ENCODE measurements around the gene GOLPH3. TPM values are rescaled to one million over a fixed set of nuclear protein-coding genes. Genes with fewer than 3 reads are reported as not detected.

Gene GOLPH3
- total and polyA plus RNA-seq, 4 donors, result 64.1 to 116 (median 68.5) TPM

DNA sequence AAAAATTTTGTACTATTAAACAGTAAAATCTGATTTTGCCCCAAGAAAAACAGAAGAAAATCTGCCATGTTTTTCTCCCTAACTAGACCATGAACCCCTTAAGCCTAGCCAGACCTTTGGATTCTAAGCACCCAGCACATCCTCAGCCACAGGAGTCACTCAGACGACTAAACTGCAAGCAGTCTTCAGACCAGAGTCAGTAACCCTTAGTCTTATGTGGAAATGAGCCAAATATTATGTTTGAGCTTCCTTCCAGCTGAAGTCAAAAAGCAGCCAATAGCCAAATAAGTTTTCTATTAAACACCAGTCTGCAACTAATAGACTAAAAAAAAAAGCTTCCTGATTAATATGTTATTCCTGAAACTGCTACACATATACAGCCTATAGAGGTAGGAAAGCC lies 47.4 kb downstream of the GOLPH3 start:
- Histone ChIP-seq H3K4me1 (ENCODE audit: control insufficient read depth in 4 of 4, insufficient read depth in 4 of 4, low read length in 3 of 4) (peaks cover 3 to 11% (median 7%) of the 10 kb centered on the region in 4 donors), H3K27ac (ENCODE audit: low read depth in 1 of 2, low read length in 2 of 2) (no peak overlapping the region), H3K9me3 (ENCODE audit: control insufficient read depth in 4 of 4, low read length in 3 of 4) (no peaks in the 10 kb centered on the region), H3K9ac (ENCODE audit: low read depth in 1 of 2, low read length in 2 of 2) (no peak overlapping the region), H3K4me3 (ENCODE audit: low read depth in 1 of 3, low read length in 3 of 3) (no peak overlapping the region), H3K27me3 (ENCODE audit: control insufficient read depth in 4 of 4, insufficient read depth in 4 of 4, low read length in 3 of 4) (no peaks in the 10 kb centered on the region), H3K36me3 (ENCODE audit: control insufficient read depth in 4 of 4, insufficient read depth in 3 of 4, low read depth in 1 of 4, low read length in 3 of 4) (peaks cover 4 to 29% (median 15%) of the 10 kb centered on the region in 4 donors)
- DNase-seq (ENCODE audit: low spot score), result no peak
- TF ChIP-seq FOXA1 (IDR thresholded peaks at IDR 0.05) (no peak), RAD21 (IDR thresholded peaks at IDR 0.05) (peak in 1 of 2 donors; percentile 5)
- TF ChIP-seq, protein P1, sequence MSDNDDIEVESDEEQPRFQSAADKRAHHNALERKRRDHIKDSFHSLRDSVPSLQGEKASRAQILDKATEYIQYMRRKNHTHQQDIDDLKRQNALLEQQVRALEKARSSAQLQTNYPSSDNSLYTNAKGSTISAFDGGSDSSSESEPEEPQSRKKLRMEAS (IDR thresholded peaks at IDR 0.05), result no peak
- WGBS, result 25% methylated on average over 1 of the region's 1 CpG

DNA sequence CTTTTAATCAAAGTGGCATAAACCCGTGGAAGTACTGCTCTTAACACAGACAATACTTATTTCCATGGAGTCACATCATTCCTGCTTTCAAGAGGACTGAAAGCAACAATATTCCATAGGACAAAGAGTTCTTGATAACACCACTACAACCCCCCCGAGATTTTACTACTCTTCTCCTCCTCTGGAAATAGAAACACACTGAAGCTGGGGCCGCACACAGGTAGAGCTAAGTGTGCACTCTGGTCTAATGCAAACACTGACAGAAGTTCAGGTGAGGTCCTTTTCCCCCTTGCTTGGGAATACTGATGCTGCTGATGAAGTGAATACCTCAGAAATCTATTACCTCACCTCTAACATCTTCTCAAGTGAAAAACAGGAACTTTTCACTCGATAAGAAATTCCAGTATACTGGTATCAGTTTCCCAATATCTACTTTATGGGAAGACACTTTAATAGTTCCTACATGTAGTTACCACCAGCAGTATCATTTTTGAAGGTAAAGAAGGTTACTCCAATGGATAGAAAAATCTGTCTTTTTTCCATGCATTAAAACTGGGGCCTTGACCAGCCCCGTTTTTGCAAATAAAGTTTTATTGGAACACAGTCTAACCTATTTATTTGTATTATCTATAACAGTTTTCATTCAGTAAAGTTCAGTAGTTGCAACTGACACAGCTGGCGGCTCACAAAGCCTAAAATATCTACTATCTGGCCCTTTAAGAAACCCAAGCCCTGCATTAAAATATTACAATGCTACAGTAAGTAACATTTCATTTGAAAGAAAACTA lies 50.0 kb downstream of the GOLPH3 start:
- 83% methylated on average over 6 of the region's 6 CpGs for WGBS
- Histone ChIP-seq H3K9me3 (ENCODE audit: control insufficient read depth in 4 of 4, low read length in 3 of 4) (no peaks in the 10 kb centered on the region), H3K27ac (ENCODE audit: low read depth in 1 of 2, low read length in 2 of 2) (no peak overlapping the region), H3K27me3 (ENCODE audit: control insufficient read depth in 4 of 4, insufficient read depth in 4 of 4, low read length in 3 of 4) (no peaks in the 10 kb centered on the region), H3K4me3 (ENCODE audit: low read depth in 1 of 3, low read length in 3 of 3) (no peak overlapping the region), H3K9ac (ENCODE audit: low read depth in 1 of 2, low read length in 2 of 2) (no peak overlapping the region), H3K36me3 (ENCODE audit: control insufficient read depth in 4 of 4, insufficient read depth in 3 of 4, low read depth in 1 of 4, low read length in 3 of 4) (peaks cover 4 to 38% (median 23%) of the 10 kb centered on the region in 4 donors), H3K4me1 (ENCODE audit: control insufficient read depth in 4 of 4, insufficient read depth in 4 of 4, low read length in 3 of 4) (peaks cover 3 to 11% (median 7%) of the 10 kb centered on the region in 4 donors)
- TF ChIP-seq, protein P2, sequence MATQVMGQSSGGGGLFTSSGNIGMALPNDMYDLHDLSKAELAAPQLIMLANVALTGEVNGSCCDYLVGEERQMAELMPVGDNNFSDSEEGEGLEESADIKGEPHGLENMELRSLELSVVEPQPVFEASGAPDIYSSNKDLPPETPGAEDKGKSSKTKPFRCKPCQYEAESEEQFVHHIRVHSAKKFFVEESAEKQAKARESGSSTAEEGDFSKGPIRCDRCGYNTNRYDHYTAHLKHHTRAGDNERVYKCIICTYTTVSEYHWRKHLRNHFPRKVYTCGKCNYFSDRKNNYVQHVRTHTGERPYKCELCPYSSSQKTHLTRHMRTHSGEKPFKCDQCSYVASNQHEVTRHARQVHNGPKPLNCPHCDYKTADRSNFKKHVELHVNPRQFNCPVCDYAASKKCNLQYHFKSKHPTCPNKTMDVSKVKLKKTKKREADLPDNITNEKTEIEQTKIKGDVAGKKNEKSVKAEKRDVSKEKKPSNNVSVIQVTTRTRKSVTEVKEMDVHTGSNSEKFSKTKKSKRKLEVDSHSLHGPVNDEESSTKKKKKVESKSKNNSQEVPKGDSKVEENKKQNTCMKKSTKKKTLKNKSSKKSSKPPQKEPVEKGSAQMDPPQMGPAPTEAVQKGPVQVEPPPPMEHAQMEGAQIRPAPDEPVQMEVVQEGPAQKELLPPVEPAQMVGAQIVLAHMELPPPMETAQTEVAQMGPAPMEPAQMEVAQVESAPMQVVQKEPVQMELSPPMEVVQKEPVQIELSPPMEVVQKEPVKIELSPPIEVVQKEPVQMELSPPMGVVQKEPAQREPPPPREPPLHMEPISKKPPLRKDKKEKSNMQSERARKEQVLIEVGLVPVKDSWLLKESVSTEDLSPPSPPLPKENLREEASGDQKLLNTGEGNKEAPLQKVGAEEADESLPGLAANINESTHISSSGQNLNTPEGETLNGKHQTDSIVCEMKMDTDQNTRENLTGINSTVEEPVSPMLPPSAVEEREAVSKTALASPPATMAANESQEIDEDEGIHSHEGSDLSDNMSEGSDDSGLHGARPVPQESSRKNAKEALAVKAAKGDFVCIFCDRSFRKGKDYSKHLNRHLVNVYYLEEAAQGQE (IDR thresholded peaks at IDR 0.05), result no peak
- TF ChIP-seq RXRA (IDR thresholded peaks at IDR 0.05), result no peak
- no peak for DNase-seq (ENCODE audit: low spot score)

DNA sequence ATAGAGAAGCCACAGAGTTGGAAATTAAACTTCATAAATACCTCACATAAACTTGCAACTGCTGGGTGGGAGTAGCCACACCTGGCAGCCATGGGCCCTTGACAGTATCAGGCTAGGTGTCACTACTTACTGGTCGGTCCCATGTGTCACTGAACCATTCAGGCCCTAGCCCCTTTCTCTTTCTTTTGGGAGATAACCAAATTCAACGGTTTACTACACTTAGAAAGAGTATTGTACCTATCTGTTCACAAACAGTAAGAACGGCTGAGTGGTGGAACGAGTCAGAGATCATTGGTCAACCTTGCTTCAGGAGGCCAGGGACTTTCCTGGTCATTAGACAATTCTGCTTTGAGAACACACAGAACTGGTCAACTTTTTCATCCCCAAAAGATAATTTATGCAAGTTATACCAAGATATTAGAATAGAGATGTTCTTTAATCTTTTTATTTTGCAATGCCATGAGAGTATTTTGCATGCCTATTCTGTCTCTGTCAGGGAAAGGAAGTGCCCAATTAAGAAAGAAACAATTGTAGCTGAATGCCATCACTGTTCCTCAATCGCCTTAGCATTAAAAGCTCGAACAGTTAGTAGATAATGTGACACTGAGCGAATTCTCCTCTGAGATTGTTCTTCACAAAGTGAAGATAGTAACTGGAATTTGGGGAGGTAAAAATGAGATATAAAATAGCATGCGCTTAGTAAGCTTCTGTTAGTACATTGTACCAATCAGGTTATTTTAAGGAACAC lies 50.9 kb downstream of the GOLPH3 start:
- DNase-seq (ENCODE audit: low spot score), result no peak
- H3K27me3 ChIP-seq (ENCODE audit: control insufficient read depth in 4 of 4, insufficient read depth in 4 of 4, low read length in 3 of 4), result no peaks in the 10 kb centered on the region
- WGBS, result 67% methylated on average over 8 of the region's 8 CpGs
- peaks cover 3 to 11% (median 5%) of the 10 kb centered on the region in 4 donors for H3K4me1 ChIP-seq (ENCODE audit: control insufficient read depth in 4 of 4, insufficient read depth in 4 of 4, low read length in 3 of 4)
- no peak overlapping the region for H3K4me3 ChIP-seq (ENCODE audit: low read depth in 1 of 3, low read length in 3 of 3)
- no peak overlapping the region for H3K27ac ChIP-seq (ENCODE audit: low read depth in 1 of 2, low read length in 2 of 2)
- TF ChIP-seq HNF4G (IDR thresholded peaks at IDR 0.05), result no peak
- TF ChIP-seq RXRA (IDR thresholded peaks at IDR 0.05), result no peak
- TF ChIP-seq FOXA2 (IDR thresholded peaks at IDR 0.05), result no peak
- TF ChIP-seq HNF4A (conservative IDR thresholded peaks at IDR 0.05), result no peak
- no peak overlapping the region for H3K9ac ChIP-seq (ENCODE audit: low read depth in 1 of 2, low read length in 2 of 2)
- peaks cover 5 to 38% (median 23%) of the 10 kb centered on the region in 4 donors for H3K36me3 ChIP-seq (ENCODE audit: control insufficient read depth in 4 of 4, insufficient read depth in 3 of 4, low read depth in 1 of 4, low read length in 3 of 4)
- no peaks in the 10 kb centered on the region for H3K9me3 ChIP-seq (ENCODE audit: control insufficient read depth in 4 of 4, low read length in 3 of 4)
